ENCODE results near the gene TES.

The TES gene

GRCh38 chr7:116252249-116252648 is 41.9 kb downstream of the TES start:
- DNase-seq: no peak

- DNase-seq: no peak
Measured at GRCh38 chr7:116257156-116257555, 46.8 kb downstream of the TES start.

- peak; percentile 68 for DNase-seq
Measured at GRCh38 chr7:116258734-116259133, 48.4 kb downstream of the TES start.

GRCh38 chr7:116259156-116259870 is 49.0 kb downstream of the TES start:
- no peak for DNase-seq

GRCh38 chr7:116259871-116260440 is 49.6 kb downstream of the TES start:
- no peak for DNase-seq

- DNase-seq: no peak
Measured at GRCh38 chr7:116261904-116262303, 51.6 kb downstream of the TES start.

GRCh38 chr7:116265881-116266280 is 55.5 kb downstream of the TES start:
- DNase-seq: no peak

- DNase-seq: no peak
Measured at GRCh38 chr7:116269466-116269865, 59.1 kb downstream of the TES start.

GRCh38 chr7:116271161-116271913 is 61.0 kb downstream of the TES start:
- no peak for DNase-seq

- DNase-seq: peak; percentile 8
Measured at GRCh38 chr7:116271963-116272886, 61.9 kb downstream of the TES start.

- DNase-seq: no peak
Measured at GRCh38 chr7:116273283-116273917, 63.1 kb downstream of the TES start.

GRCh38 chr7:116273918-116274301 is 63.6 kb downstream of the TES start:
- DNase-seq: no peak

- DNase-seq: no peak
Measured at GRCh38 chr7:116277070-116277469, 66.7 kb downstream of the TES start.

- DNase-seq: no peak
Measured at GRCh38 chr7:116279217-116279616, 68.9 kb downstream of the TES start.

GRCh38 chr7:116280803-116281202 is 70.5 kb downstream of the TES start:
- no peak for DNase-seq

- DNase-seq: no peak
Measured at GRCh38 chr7:116283595-116284204, 73.4 kb downstream of the TES start.

GRCh38 chr7:116284390-116284789 is 74.1 kb downstream of the TES start:
- DNase-seq: no peak

- no peak for DNase-seq
Measured at GRCh38 chr7:116285252-116285651, 74.9 kb downstream of the TES start.

GRCh38 chr7:116290740-116291139 is 80.4 kb downstream of the TES start:
- no peak for DNase-seq

- no peak for DNase-seq
Measured at GRCh38 chr7:116291937-116292336, 81.6 kb downstream of the TES start.

GRCh38 chr7:116292381-116292780 is 82.0 kb downstream of the TES start:
- no peak for DNase-seq

- no peak for DNase-seq
Measured at GRCh38 chr7:116293139-116293538, 82.8 kb downstream of the TES start.

Measured in suppressor macrophage treated with lipopolysaccharide for 4 hours (primary cell).